IMR-90 (cell line): Measurements from ENCODE around the gene PSMD8. TPM values are rescaled to one million over a fixed set of nuclear protein-coding genes. Genes with fewer than 3 reads are reported as not detected.

Source experiments
- ATAC-seq: fragments of 200-7000 bp; cut with Tn5 transposase; 2 replicates; pipeline ENCODE4 v1.9.1; 2020; ENCODE audit warnings: low read depth, mild to moderate bottlenecking, moderate library complexity
- BruUV-seq: library from RNA; stranded (reverse); fragments of 400-500 nt; replicated peaks from 2 replicates; lab custom pipeline; 2021; lab: Mats Ljungman, UMichigan
- CTCF ChIA-PET: fragments of 300-600 bp; formaldehyde crosslinking; extraction: SDS; loops from one replicate; lab custom pipeline; 2021; ENCODE audit warnings: antibody characterized with exemption; lab: Yijun Ruan, JAX
- POLR2A ChIA-PET: fragments of 300-600 bp; sonication (Branson Sonifier 250); formaldehyde crosslinking; loops from one replicate; lab custom pipeline; 2022; ENCODE audit warnings: antibody characterized with exemption; ENCODE audit not compliant: unreplicated experiment; lab: Charles Lee
- DNase-seq: peaks from one replicate; pipeline ENCODE4 v3.0.0; 2013
- H2AFZ ChIP-seq: replicated peaks from 2 replicates; pipeline ENCODE3; 2013; ENCODE audit warnings: low read length, mild to moderate bottlenecking; ENCODE audit not compliant: poor library complexity
- H2AK5ac ChIP-seq: 2 replicates; pipeline ENCODE4 v1.6.1; 2013; ENCODE audit warnings: low read depth, low read length, inconsistent platforms
- H2AK9ac ChIP-seq: replicated peaks from 2 replicates; pipeline ENCODE3; 2013; ENCODE audit warnings: mild to moderate bottlenecking, low read depth, low read length, moderate library complexity; ENCODE audit not compliant: poor library complexity
- H2BK120ac ChIP-seq: 2 replicates; pipeline ENCODE4 v1.6.1; 2013; ENCODE audit warnings: low read depth, low read length, inconsistent platforms
- H2BK15ac ChIP-seq: 3 replicates; pipeline ENCODE4 v1.6.1; 2013; ENCODE audit warnings: low read depth, low read length, inconsistent platforms
- H2BK20ac ChIP-seq: 2 replicates; pipeline ENCODE4 v1.6.1; 2013; ENCODE audit warnings: low read depth, mild to moderate bottlenecking, inconsistent platforms, low read length, moderate library complexity
- H2BK5ac ChIP-seq: 2 replicates; pipeline ENCODE4 v1.6.1; 2013; ENCODE audit warnings: mild to moderate bottlenecking, low read depth, low read length, inconsistent platforms; ENCODE audit not compliant: poor library complexity, severe bottlenecking
- H3K14ac ChIP-seq: replicated peaks from 2 replicates; pipeline ENCODE4 v1.6.1; 2013; ENCODE audit warnings: low read depth, low read length, inconsistent platforms
- H3K18ac ChIP-seq: 2 replicates; pipeline ENCODE4 v1.6.1; 2013; ENCODE audit warnings: low read depth, low read length, control low read depth
- H3K23ac ChIP-seq: 2 replicates; pipeline ENCODE4 v1.6.1; 2013; ENCODE audit warnings: low read depth, low read length, inconsistent platforms
- H3K27ac ChIP-seq: 2 replicates; pipeline ENCODE4 v1.5.1; 2013; ENCODE audit warnings: mild to moderate bottlenecking, control low read depth, low read length; ENCODE audit not compliant: insufficient read depth
- H3K27me3 ChIP-seq: 2 replicates; pipeline ENCODE4 v1.6.1; 2013; ENCODE audit warnings: low read length; ENCODE audit not compliant: control insufficient read depth, insufficient read depth
- H3K36me3 ChIP-seq: 2 replicates; pipeline ENCODE4 v1.6.1; 2013; ENCODE audit warnings: low read length, mixed read lengths; ENCODE audit not compliant: control insufficient read depth, insufficient read depth
- H3K4ac ChIP-seq: 2 replicates; pipeline ENCODE4 v1.6.1; 2013; ENCODE audit warnings: low read depth, low read length, inconsistent platforms
- H3K4me1 ChIP-seq: 2 replicates; pipeline ENCODE4 v1.6.1; 2013; ENCODE audit warnings: low read length, mixed read lengths; ENCODE audit not compliant: control insufficient read depth, insufficient read depth
- H3K4me2 ChIP-seq: 2 replicates; pipeline ENCODE4 v1.6.1; 2013; ENCODE audit warnings: low read depth, mild to moderate bottlenecking, control low read depth, low read length, moderate library complexity
- H3K4me3 ChIP-seq: 2 replicates; pipeline ENCODE4 v1.5.1; 2013; ENCODE audit warnings: low read depth, mild to moderate bottlenecking, control low read depth, low read length, moderate library complexity; ENCODE audit not compliant: insufficient read depth
- H3K56ac ChIP-seq: 2 replicates; pipeline ENCODE4 v1.6.1; 2013; ENCODE audit warnings: low read length, inconsistent platforms; ENCODE audit not compliant: insufficient read depth; ENCODE audit errors: extremely low read depth
- H3K79me1 ChIP-seq, 2 experiments: 2 replicates each; pipeline ENCODE4 v1.6.1; 2013; ENCODE audit warnings: low read length in 2 of 2, inconsistent platforms in 1 of 2, low read depth in 1 of 2
- H3K9ac ChIP-seq: 2 replicates; pipeline ENCODE4 v1.6.1; 2013; ENCODE audit warnings: low read depth, low read length, control low read depth
- H3K9me1 ChIP-seq: 2 replicates; pipeline ENCODE4 v1.6.1; 2013; ENCODE audit warnings: low read length, inconsistent platforms; ENCODE audit not compliant: insufficient read depth
- H3K9me3 ChIP-seq: 2 replicates; pipeline ENCODE4 v1.6.1; 2013; ENCODE audit warnings: low read length; ENCODE audit not compliant: control insufficient read depth, insufficient read depth
- H4K20me1 ChIP-seq: 2 replicates; pipeline ENCODE4 v1.6.1; 2013; ENCODE audit warnings: low read length, inconsistent platforms; ENCODE audit not compliant: insufficient read depth
- H4K5ac ChIP-seq: 2 replicates; pipeline ENCODE4 v1.6.1; 2013; ENCODE audit warnings: mild to moderate bottlenecking, low read depth, low read length, control low read depth
- H4K8ac ChIP-seq, 2 experiments: 2 replicates each; pipeline ENCODE4 v1.6.1; 2013; ENCODE audit warnings: low read depth in 2 of 2, low read length in 2 of 2, control low read depth in 1 of 2, inconsistent platforms in 1 of 2
- H4K91ac ChIP-seq: 2 replicates; pipeline ENCODE4 v1.6.1; 2013; ENCODE audit warnings: low read depth, low read length, inconsistent platforms; ENCODE audit not compliant: insufficient read depth
- BHLHE40 ChIP-seq: fragments of 150-350 bp; IDR thresholded peaks from 2 replicates; pipeline ENCODE4 v1.6.1; 2016; ENCODE audit warnings: mild to moderate bottlenecking, low read depth, low read length
- CEBPB ChIP-seq: IDR thresholded peaks from 2 replicates; pipeline ENCODE4 v1.6.1; 2012; ENCODE audit warnings: low read depth, low read length, improper control_type of control experiment
- CHD1 ChIP-seq: IDR thresholded peaks from 2 replicates; pipeline ENCODE4 v1.6.1; 2012; ENCODE audit warnings: low read depth, low read length, improper control_type of control experiment
- ELK1 ChIP-seq: fragments of 150-350 bp; IDR thresholded peaks from 2 replicates; pipeline ENCODE4 v1.6.1; 2016; ENCODE audit warnings: low read depth, mild to moderate bottlenecking, low read length, moderate library complexity, borderline replicate concordance
- FOS ChIP-seq: fragments of 150-350 bp; IDR thresholded peaks from 2 replicates; pipeline ENCODE4 v1.6.1; 2016; ENCODE audit warnings: low read depth, low read length
- MAFK ChIP-seq: IDR thresholded peaks from 2 replicates; pipeline ENCODE4 v1.6.1; 2012; ENCODE audit warnings: low read depth, low read length, improper control_type of control experiment
- MAZ ChIP-seq: IDR thresholded peaks from 2 replicates; pipeline ENCODE4 v1.6.1; 2012; ENCODE audit warnings: low read depth, mild to moderate bottlenecking, low read length, improper control_type of control experiment, moderate library complexity, borderline replicate concordance
- MXI1 ChIP-seq: IDR thresholded peaks from 2 replicates; pipeline ENCODE4 v1.6.1; 2012; ENCODE audit warnings: low read depth, mild to moderate bottlenecking, low read length, moderate library complexity, borderline replicate concordance
- NFE2L2 ChIP-seq: fragments of 150-350 bp; IDR thresholded peaks from 2 replicates; pipeline ENCODE4 v1.6.1; 2016; ENCODE audit warnings: low read depth, mild to moderate bottlenecking, low read length
- POLR2A ChIP-seq: IDR thresholded peaks from 2 replicates; pipeline ENCODE4 v1.6.1; 2012; ENCODE audit warnings: mild to moderate bottlenecking, low read depth, low read length
- RCOR1 ChIP-seq: IDR thresholded peaks from 2 replicates; pipeline ENCODE4 v1.6.1; 2012; ENCODE audit warnings: mild to moderate bottlenecking, low read length, improper control_type of control experiment; ENCODE audit not compliant: insufficient replicate concordance
- RFX5 ChIP-seq: IDR thresholded peaks from 2 replicates; pipeline ENCODE4 v1.8.0; 2012; ENCODE audit warnings: low read depth, mild to moderate bottlenecking, low read length, moderate library complexity
- SMC3 ChIP-seq: fragments of 150-350 bp; IDR thresholded peaks from 2 replicates; pipeline ENCODE4 v1.6.1; 2016; ENCODE audit warnings: low read depth, mild to moderate bottlenecking, antibody characterized with exemption, low read length, moderate library complexity
- USF2 ChIP-seq: fragments of 150-350 bp; IDR thresholded peaks from 2 replicates; pipeline ENCODE4 v1.6.1; 2017; ENCODE audit warnings: mild to moderate bottlenecking, antibody characterized with exemption, low read length, low read depth
- WGBS, 2 experiments: methylation state at CpG; one replicate each; pipeline versions ENCODE4 v1.1.5 to v1.1.7; 2013; ENCODE audit warnings: missing lambda C conversion rate in 2 of 2; ENCODE audit not compliant: insufficient read length in 1 of 2; ENCODE audit errors: extremely low coverage in 2 of 2; 5-methylcytosine and 5-hydroxymethylcytosine counted together
- dilution Hi-C: fragments of 300-500 bp; cut with HindIII; formaldehyde crosslinking; loops from one replicate; pipeline ENCODE4 v1.14.3; 2018; ENCODE audit warnings: low sequenced_read_pairs; ENCODE audit not compliant: unreplicated experiment
- in situ Hi-C: fragments of 300-500 bp; cut with MboI; formaldehyde crosslinking; loops from 3 replicates; pipeline ENCODE4 v1.14.3; 2019; ENCODE audit warnings: low sequenced_read_pairs, inconsistent platforms, mixed read lengths
- intact Hi-C: fragments of 100-400 bp; cut with micrococcal nuclease; formaldehyde crosslinking; loops from 2 replicates; pipeline ENCODE4 v1.10.0; 2022
- polyA plus RNA-seq, 3 experiments: library from polyadenylated mRNA; depleted of rRNA; stranded (reverse); fragments of >200 nt; gene quantifications; 2 replicates each; pipeline ENCODE4 v1.2.3, GENCODE V29; 2012; ENCODE audit warnings: low replicate concordance in 1 of 3
- total RNA-seq: library from RNA; depleted of rRNA; stranded (reverse); fragments of >200 nt; gene quantifications from 2 replicates; pipeline ENCODE4 v1.2.3, GENCODE V29; 2012
- TF ChIP-seq, protein P1 (sequence below): conservative IDR thresholded peaks from 2 replicates; pipeline ENCODE4 v1.5.1; 2012; ENCODE audit warnings: mild to moderate bottlenecking, low read depth, low read length, improper control_type of control experiment

PSMD8 gene
- total and polyA plus RNA-seq, 2 of the 4 experiments (the other 2 are of a cell fraction): 475 to 644 TPM

GRCh38 chr19:38425222-38425809 lies 50.9 kb downstream of the PSMD8 start:
- Histone ChIP-seq H3K27me3 (peaks cover 36% of the 10 kb centered on the region), H2BK120ac (no peak overlapping the region), H2AFZ (no peak overlapping the region), H4K5ac (no peak overlapping the region), H4K20me1 (no peaks in the 10 kb centered on the region), H3K4ac (no peak overlapping the region), H3K9ac (no peak overlapping the region), H4K91ac (no peak overlapping the region), H2BK20ac (no peak overlapping the region), H3K9me1 (no peaks in the 10 kb centered on the region), H2AK5ac (no peak overlapping the region), H2BK15ac (no peak overlapping the region), H3K36me3 (no peaks in the 10 kb centered on the region), H4K8ac (no peak overlapping the region), H2BK5ac (no peak overlapping the region), H3K14ac (no peak overlapping the region), H3K27ac (no peak overlapping the region), H3K18ac (no peak overlapping the region), H3K56ac (no peak overlapping the region), H3K4me3 (no peak overlapping the region), H3K4me2 (no peak overlapping the region), H2AK9ac (no peak overlapping the region), H3K79me1 (no peaks in the 10 kb centered on the region), H3K9me3 (no peaks in the 10 kb centered on the region), H3K4me1 (no peaks in the 10 kb centered on the region), H3K23ac (no peak overlapping the region)
- DNase-seq (no peak), ATAC-seq (no peak)
- CTCF ChIA-PET: no interaction called here
- intact Hi-C loops (no loop called here), dilution Hi-C loops (no loop called here), in situ Hi-C loops (no loop called here)
- POLR2A ChIA-PET: no interaction called here
- BruUV-seq: no TSS peak
- TF ChIP-seq, protein P1, sequence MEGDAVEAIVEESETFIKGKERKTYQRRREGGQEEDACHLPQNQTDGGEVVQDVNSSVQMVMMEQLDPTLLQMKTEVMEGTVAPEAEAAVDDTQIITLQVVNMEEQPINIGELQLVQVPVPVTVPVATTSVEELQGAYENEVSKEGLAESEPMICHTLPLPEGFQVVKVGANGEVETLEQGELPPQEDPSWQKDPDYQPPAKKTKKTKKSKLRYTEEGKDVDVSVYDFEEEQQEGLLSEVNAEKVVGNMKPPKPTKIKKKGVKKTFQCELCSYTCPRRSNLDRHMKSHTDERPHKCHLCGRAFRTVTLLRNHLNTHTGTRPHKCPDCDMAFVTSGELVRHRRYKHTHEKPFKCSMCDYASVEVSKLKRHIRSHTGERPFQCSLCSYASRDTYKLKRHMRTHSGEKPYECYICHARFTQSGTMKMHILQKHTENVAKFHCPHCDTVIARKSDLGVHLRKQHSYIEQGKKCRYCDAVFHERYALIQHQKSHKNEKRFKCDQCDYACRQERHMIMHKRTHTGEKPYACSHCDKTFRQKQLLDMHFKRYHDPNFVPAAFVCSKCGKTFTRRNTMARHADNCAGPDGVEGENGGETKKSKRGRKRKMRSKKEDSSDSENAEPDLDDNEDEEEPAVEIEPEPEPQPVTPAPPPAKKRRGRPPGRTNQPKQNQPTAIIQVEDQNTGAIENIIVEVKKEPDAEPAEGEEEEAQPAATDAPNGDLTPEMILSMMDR: no peak
- TF ChIP-seq POLR2A (no peak), CHD1 (no peak), MAFK (no peak), SMC3 (no peak), RFX5 (no peak), NFE2L2 (no peak), ELK1 (no peak), MAZ (no peak), USF2 (no peak), FOS (no peak), CEBPB (no peak), MXI1 (no peak), RCOR1 (no peak), BHLHE40 (no peak)
- 20% methylated on average over 2 of the region's 7 CpGs; no CpG with 5 or more reads in 1 of the 2 experiments for WGBS, 2 experiments
